ENCODE data around the gene ST6GALNAC1.
A peak's percentile ranks its signal among the peaks of the same experiment; 100 is the strongest.

Gene ST6GALNAC1

GRCh38 chr17:76674600-76674999 is 31.0 kb upstream of the ST6GALNAC1 start:
- H3K4me1 ChIP-seq (ENCODE audit: insufficient read depth, low read length, severe bottlenecking) = peaks cover 37% of the 10 kb centered on the region
- TF ChIP-seq EZH2 (IDR thresholded peaks at IDR 0.05; ENCODE audit: borderline replicate concordance, low read length) (no peak), CTCF (IDR thresholded peaks at IDR 0.05; ENCODE audit: low read length) (no peak)
- no peaks in the 10 kb centered on the region for H3K79me2 ChIP-seq (ENCODE audit: insufficient read depth, low read length)
- no peak overlapping the region for H3K4me3 ChIP-seq (ENCODE audit: low read depth, low read length, poor library complexity, severe bottlenecking)
- H3K4me2 ChIP-seq (ENCODE audit: low read length) = no peak overlapping the region
- peaks cover 4% of the 10 kb centered on the region; the same call in 1 of the 2 replicates for H3K9me3 ChIP-seq (ENCODE audit: low read length)
- no peak overlapping the region for H2AFZ ChIP-seq (ENCODE audit: low read length)
- no peaks in the 10 kb centered on the region for H4K20me1 ChIP-seq (ENCODE audit: insufficient read depth, low read length)
- H3K27me3 ChIP-seq (ENCODE audit: insufficient read depth, low read length) = no peaks in the 10 kb centered on the region
- H3K36me3 ChIP-seq (ENCODE audit: insufficient read depth, low read length) = no peaks in the 10 kb centered on the region; the same call in 1 of the 2 replicates
- no peaks in the 10 kb centered on the region for H3F3A ChIP-seq (ENCODE audit: insufficient read depth, low read length)
- no peak overlapping the region for H3K9ac ChIP-seq (ENCODE audit: low read length)
- H3K27ac ChIP-seq (ENCODE audit: low read depth, low read length, poor library complexity, severe bottlenecking) = no peak overlapping the region
- no peaks in the 10 kb centered on the region for H3K9me2 ChIP-seq (ENCODE audit: low read depth, low read length)

- H3F3A ChIP-seq (ENCODE audit: insufficient read depth, low read length) = no peaks in the 10 kb centered on the region
- no peak overlapping the region for H3K4me2 ChIP-seq (ENCODE audit: low read length)
- H3K36me3 ChIP-seq (ENCODE audit: insufficient read depth, low read length) = no peaks in the 10 kb centered on the region; the same call in 1 of the 2 replicates
- H3K9me3 ChIP-seq (ENCODE audit: low read length) = peaks cover 4% of the 10 kb centered on the region; the same call in 1 of the 2 replicates
- no peaks in the 10 kb centered on the region for H3K9me2 ChIP-seq (ENCODE audit: low read depth, low read length)
- no peak for TF ChIP-seq EZH2 (IDR thresholded peaks at IDR 0.05; ENCODE audit: borderline replicate concordance, low read length)
- no peak for TF ChIP-seq CTCF (IDR thresholded peaks at IDR 0.05; ENCODE audit: low read length)
- no peak overlapping the region for H3K9ac ChIP-seq (ENCODE audit: low read length)
- H2AFZ ChIP-seq (ENCODE audit: low read length) = no peak overlapping the region
- no peaks in the 10 kb centered on the region for H4K20me1 ChIP-seq (ENCODE audit: insufficient read depth, low read length)
- no peak overlapping the region for H3K4me3 ChIP-seq (ENCODE audit: low read depth, low read length, poor library complexity, severe bottlenecking)
- peaks cover 35% of the 10 kb centered on the region for H3K4me1 ChIP-seq (ENCODE audit: insufficient read depth, low read length, severe bottlenecking)
- no peaks in the 10 kb centered on the region for H3K79me2 ChIP-seq (ENCODE audit: insufficient read depth, low read length)
- H3K27ac ChIP-seq (ENCODE audit: low read depth, low read length, poor library complexity, severe bottlenecking) = no peak overlapping the region
- H3K27me3 ChIP-seq (ENCODE audit: insufficient read depth, low read length) = no peaks in the 10 kb centered on the region
Measured at GRCh38 chr17:76673729-76674128, 30.2 kb upstream of the ST6GALNAC1 start.

GRCh38 chr17:76672892-76673291 is 29.3 kb upstream of the ST6GALNAC1 start:
- no peaks in the 10 kb centered on the region; the same call in 1 of the 2 replicates for H3K36me3 ChIP-seq (ENCODE audit: insufficient read depth, low read length)
- no peak overlapping the region for H2AFZ ChIP-seq (ENCODE audit: low read length)
- H3K4me2 ChIP-seq (ENCODE audit: low read length) = peak overlapping the region; percentile 92; the same call in 1 of the 2 replicates
- no peak overlapping the region for H3K27ac ChIP-seq (ENCODE audit: low read depth, low read length, poor library complexity, severe bottlenecking)
- peak overlapping the region; percentile 75 for H3K4me3 ChIP-seq (ENCODE audit: low read depth, low read length, poor library complexity, severe bottlenecking)
- TF ChIP-seq CTCF (IDR thresholded peaks at IDR 0.05; ENCODE audit: low read length) = no peak
- H3K9me2 ChIP-seq (ENCODE audit: low read depth, low read length) = no peaks in the 10 kb centered on the region
- no peaks in the 10 kb centered on the region for H4K20me1 ChIP-seq (ENCODE audit: insufficient read depth, low read length)
- no peaks in the 10 kb centered on the region for H3K27me3 ChIP-seq (ENCODE audit: insufficient read depth, low read length)
- H3K79me2 ChIP-seq (ENCODE audit: insufficient read depth, low read length) = no peaks in the 10 kb centered on the region
- H3K4me1 ChIP-seq (ENCODE audit: insufficient read depth, low read length, severe bottlenecking) = peaks cover 27% of the 10 kb centered on the region
- H3F3A ChIP-seq (ENCODE audit: insufficient read depth, low read length) = no peaks in the 10 kb centered on the region
- peaks cover 4% of the 10 kb centered on the region; the same call in 1 of the 2 replicates for H3K9me3 ChIP-seq (ENCODE audit: low read length)
- no peak overlapping the region for H3K9ac ChIP-seq (ENCODE audit: low read length)

Data from OCI-LY1 (cell line).